ENCODE results near the gene ADAMTS17. TPM values are rescaled to one million over a fixed set of nuclear protein-coding genes. Genes with fewer than 3 reads are reported as not detected.

The ADAMTS17 gene
- total and polyA plus RNA-seq, 9 of the 15 experiments (the other 6 are each of a cell fraction or from before 2014, with no cell fraction given), result 0.01 to 0.14 (median 0.07) TPM; not detected in 6

- no peak overlapping the region for H3K27ac ChIP-seq (ENCODE audit: extremely low read depth, low read depth, low read length)
- intact Hi-C loops (cut with micrococcal nuclease), result no loop called here
- no peak overlapping the region for H3K9ac ChIP-seq (ENCODE audit: insufficient read depth in 1 of 2, low read depth in 2 of 2, low read length in 2 of 2)
- peaks cover 0 to 3% of the 10 kb centered on the region in 2 experiments; a peak in 1 of 5 replicates for H3K4me1 ChIP-seq (replicated peaks in 1 of 2; ENCODE audit: control insufficient read depth in 2 of 2, insufficient read depth in 2 of 2, low read length in 2 of 2)
- DNase-seq (ENCODE audit: extremely low read depth in 1 of 4, low spot score in 3 of 4) (no peak), ATAC-seq (no peak), FAIRE-seq (no peak)
- H3K9me3 ChIP-seq (replicated peaks; ENCODE audit: control insufficient read depth, insufficient read depth, low read depth, low read length), result no peaks in the 10 kb centered on the region
- peaks cover 3 to 16% of the 10 kb centered on the region in 2 experiments; a peak in 2 of 5 replicates for H3K27me3 ChIP-seq (ENCODE audit: control insufficient read depth in 2 of 2, insufficient read depth in 2 of 2, low read length in 2 of 2)
- in situ Hi-C loops (cut with MboI), result no loop called here
- POLR2A ChIA-PET, result no interaction called here
- H3K4me3 ChIP-seq, result no peak overlapping the region
- H4K20me1 ChIP-seq (replicated peaks; ENCODE audit: control insufficient read depth, insufficient read depth, low read length), result no peaks in the 10 kb centered on the region
- BruUV-seq (replicated peaks), result no TSS peak
- CTCF ChIA-PET (ENCODE audit: low intra/inter-chr PET ratio), result no interaction called here
- no peaks in the 10 kb centered on the region for H3K36me3 ChIP-seq (ENCODE audit: control insufficient read depth, insufficient read depth, low read length)
- no peaks in the 10 kb centered on the region for H3K9me1 ChIP-seq (ENCODE audit: control insufficient read depth, insufficient read depth, low read length)
- H3K4me2 ChIP-seq (ENCODE audit: insufficient read depth, low read length), result no peak overlapping the region
- no peak for TF ChIP-seq MYBL2 (IDR thresholded peaks at IDR 0.05; ENCODE audit: low read depth)
- TF ChIP-seq MYBL2 (CRISPR knock-in tag; IDR thresholded peaks at IDR 0.05; ENCODE audit: borderline replicate concordance), result no peak
- TF ChIP-seq, protein P1, sequence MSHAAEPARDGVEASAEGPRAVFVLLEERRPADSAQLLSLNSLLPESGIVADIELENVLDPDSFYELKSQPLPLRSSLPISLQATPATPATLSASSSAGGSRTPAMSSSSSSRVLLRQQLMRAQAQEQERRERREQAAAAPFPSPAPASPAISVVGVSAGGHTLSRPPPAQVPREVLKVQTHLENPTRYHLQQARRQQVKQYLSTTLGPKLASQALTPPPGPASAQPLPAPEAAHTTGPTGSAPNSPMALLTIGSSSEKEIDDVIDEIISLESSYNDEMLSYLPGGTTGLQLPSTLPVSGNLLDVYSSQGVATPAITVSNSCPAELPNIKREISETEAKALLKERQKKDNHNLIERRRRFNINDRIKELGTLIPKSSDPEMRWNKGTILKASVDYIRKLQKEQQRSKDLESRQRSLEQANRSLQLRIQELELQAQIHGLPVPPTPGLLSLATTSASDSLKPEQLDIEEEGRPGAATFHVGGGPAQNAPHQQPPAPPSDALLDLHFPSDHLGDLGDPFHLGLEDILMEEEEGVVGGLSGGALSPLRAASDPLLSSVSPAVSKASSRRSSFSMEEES (CRISPR knock-in tag; IDR thresholded peaks at IDR 0.05), result no peak
- TF ChIP-seq ZNF695 (CRISPR knock-in tag; IDR thresholded peaks at IDR 0.05), result no peak
- TF ChIP-seq TGIF2 (CRISPR knock-in tag; IDR thresholded peaks at IDR 0.05), result no peak
- TF ChIP-seq ZBTB8A (IDR thresholded peaks at IDR 0.05; ENCODE audit: partially characterized antibody), result no peak
- TF ChIP-seq POU5F1 (IDR thresholded peaks at IDR 0.05; ENCODE audit: borderline replicate concordance, low read depth, low read length, partially characterized antibody), result no peak
- no peak for TF ChIP-seq KLF13 (tag; IDR thresholded peaks at IDR 0.05; ENCODE audit: borderline replicate concordance, low read depth)
- no peak for TF ChIP-seq EP400 (IDR thresholded peaks at IDR 0.05)
- TF ChIP-seq POLR2AphosphoS5 (IDR thresholded peaks at IDR 0.05; ENCODE audit: control insufficient read depth, insufficient read depth, low read depth, low read length), result no peak
- TF ChIP-seq ZBTB1 (CRISPR knock-in tag; IDR thresholded peaks at IDR 0.05; ENCODE audit: borderline replicate concordance, low read depth), result no peak
- TF ChIP-seq CBFA2T2 (conservative IDR thresholded peaks at IDR 0.05), result no peak
- TF ChIP-seq CBX5 (IDR thresholded peaks at IDR 0.05; ENCODE audit: borderline replicate concordance, low read depth), result no peak
- TF ChIP-seq RBM22 (IDR thresholded peaks at IDR 0.05; ENCODE audit: low read depth, low read length, poor library complexity, severe bottlenecking), result no peak
- 11% methylated on average over 19 of the region's 19 CpGs for WGBS (ENCODE audit: insufficient coverage, low coverage, missing lambda C conversion rate)
- H3K79me2 ChIP-seq (ENCODE audit: control insufficient read depth, insufficient read depth, low read length), result no peaks in the 10 kb centered on the region
- no peak overlapping the region for H2AFZ ChIP-seq (ENCODE audit: low read depth, low read length)
Measured at GRCh38 chr15:100256970-100257650, 84.7 kb downstream of the ADAMTS17 start.
